GM19438 (cell line): ENCODE measurements around the gene ACER2.
A peak's percentile ranks its signal among the peaks of the same experiment; 100 is the strongest.

Experiments
- ATAC-seq: cut with Tn5 transposase; IDR thresholded peaks from one replicate; pipeline ENCODE4 v1.9.1; 2021; ENCODE audit warnings: low read depth; ENCODE audit not compliant: unreplicated experiment

ACER2 gene

GRCh38 chr9:19481121-19481870 lies 72.5 kb downstream of the ACER2 start:
- ATAC-seq: no peak

DNA sequence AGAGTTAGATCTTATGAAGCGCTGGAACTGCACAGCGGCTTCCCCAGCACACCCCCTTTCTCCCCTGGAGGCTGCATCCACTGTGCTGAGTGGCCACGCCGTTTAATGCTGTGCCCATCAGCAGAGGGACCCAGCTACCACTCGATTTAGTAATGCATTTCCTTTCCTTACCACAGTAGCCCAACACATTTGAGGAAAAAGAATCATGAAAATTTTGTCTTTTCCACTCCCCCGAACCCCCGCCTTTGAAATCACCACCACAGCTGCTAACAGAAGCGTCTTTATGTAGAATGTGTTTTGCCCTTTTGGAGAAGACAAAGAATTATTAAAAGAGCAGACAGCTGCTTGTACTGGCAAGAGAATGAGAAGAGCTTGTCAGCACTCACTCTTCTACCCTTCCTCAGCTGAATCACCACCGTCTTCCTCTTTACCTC lies 73.2 kb downstream of the ACER2 start:
- ATAC-seq: no peak

DNA sequence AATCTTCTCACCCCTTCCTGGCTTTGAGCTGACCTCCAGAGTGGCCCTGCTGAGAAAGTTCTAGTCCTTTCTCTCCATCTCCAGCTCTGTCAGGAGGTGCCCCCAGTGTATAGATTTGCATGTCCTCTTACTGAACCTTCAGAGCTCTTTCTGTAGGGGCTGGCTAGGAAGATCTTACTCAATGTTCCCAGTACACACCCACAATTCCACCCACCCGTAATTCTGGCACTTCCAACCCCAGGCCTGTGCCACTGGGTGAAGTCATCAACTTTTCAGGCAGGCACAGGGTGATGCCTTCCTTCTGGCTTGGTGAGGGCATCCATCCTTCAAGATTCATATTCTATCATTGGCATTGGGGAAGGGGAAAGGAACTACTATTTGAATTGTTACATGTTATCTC lies 75.9 kb downstream of the ACER2 start:
- no peak for ATAC-seq

- ATAC-seq: no peak
Observed at GRCh38 chr9:19485193-19485592, 76.4 kb downstream of the ACER2 start.

- ATAC-seq: no peak
Observed at GRCh38 chr9:19486803-19487202, 78.0 kb downstream of the ACER2 start.

DNA sequence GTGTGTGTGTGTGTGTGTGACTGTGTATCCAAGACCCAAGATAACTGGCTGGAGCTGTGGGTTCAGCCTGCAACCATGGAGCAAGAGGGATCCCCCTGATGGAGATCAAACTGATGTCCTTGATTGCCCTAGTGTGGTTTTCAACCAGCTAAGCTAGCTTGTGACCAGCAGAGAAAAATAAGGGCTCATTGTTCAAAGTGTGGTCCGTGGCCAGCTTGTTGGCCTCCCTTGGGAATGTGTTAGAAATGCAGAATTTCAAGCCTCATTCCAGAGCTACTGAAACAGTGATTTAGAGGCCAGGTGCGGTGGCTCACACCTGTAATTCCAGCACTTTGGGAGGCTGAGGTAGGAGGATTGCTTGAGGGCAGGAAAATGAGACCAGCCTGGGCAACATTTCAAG lies 79.9 kb downstream of the ACER2 start:
- no peak for ATAC-seq

GRCh38 chr9:19490269-19490668 lies 81.5 kb downstream of the ACER2 start:
- no peak for ATAC-seq

DNA sequence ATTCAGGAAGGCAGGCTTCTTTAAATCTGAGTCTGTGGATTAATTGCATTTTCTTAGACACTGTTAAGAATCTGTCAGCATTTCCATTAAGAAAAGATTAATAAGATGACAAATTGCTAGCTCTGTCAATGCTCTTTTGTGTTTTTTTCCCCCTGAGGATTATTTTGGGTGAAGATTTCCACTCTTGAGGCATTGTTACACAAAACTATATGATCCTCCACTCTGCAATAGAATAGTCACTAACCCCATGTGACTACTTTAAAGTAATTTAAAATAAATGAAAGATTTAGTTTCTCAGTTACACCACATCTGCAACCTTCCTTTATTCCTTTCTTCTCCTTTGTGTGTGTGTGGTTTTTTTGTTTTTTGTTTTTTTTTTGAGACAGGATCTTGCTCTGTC lies 82.0 kb downstream of the ACER2 start:
- ATAC-seq: no peak

DNA sequence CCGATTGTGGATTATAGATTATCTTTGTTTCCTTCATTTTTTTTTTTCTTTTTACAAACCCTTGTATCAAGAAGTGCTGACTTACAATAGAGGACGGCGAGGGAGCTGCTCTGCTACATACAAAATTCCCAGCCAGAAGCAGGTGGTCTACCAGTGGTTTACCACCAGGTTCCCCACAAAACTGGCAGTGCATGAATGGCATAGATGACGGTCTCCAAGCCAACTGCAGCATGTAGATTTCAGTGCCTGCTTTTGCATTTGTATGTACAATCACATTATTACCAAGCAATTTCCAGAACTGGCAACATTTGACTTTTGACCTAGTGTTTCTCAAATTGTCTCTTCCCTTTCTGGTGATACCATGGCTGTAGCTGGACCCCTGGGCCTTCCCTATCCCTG lies 84.0 kb downstream of the ACER2 start:
- no peak for ATAC-seq

GRCh38 chr9:19493174-19493811 lies 84.5 kb downstream of the ACER2 start:
- ATAC-seq: peak; percentile 68

DNA sequence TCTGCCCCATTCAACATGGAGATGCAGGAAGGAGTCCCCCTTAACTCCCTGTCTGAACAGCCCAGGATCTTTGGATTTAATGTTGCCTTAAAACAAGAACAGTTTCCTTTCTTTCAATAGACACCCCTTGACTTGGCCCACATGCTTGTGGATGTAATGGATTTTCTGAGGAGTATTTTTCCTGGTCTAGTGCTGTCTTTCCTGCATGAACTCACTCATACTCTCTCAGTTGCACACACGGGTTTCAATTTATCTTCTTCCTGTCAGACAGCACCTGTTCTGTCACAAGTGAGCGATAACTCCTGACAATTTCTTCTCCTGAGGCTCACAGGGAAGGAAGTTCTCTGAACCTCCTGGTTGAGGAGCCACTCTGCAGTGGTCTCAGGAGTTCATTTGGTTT lies 85.1 kb downstream of the ACER2 start:
- ATAC-seq: no peak

DNA sequence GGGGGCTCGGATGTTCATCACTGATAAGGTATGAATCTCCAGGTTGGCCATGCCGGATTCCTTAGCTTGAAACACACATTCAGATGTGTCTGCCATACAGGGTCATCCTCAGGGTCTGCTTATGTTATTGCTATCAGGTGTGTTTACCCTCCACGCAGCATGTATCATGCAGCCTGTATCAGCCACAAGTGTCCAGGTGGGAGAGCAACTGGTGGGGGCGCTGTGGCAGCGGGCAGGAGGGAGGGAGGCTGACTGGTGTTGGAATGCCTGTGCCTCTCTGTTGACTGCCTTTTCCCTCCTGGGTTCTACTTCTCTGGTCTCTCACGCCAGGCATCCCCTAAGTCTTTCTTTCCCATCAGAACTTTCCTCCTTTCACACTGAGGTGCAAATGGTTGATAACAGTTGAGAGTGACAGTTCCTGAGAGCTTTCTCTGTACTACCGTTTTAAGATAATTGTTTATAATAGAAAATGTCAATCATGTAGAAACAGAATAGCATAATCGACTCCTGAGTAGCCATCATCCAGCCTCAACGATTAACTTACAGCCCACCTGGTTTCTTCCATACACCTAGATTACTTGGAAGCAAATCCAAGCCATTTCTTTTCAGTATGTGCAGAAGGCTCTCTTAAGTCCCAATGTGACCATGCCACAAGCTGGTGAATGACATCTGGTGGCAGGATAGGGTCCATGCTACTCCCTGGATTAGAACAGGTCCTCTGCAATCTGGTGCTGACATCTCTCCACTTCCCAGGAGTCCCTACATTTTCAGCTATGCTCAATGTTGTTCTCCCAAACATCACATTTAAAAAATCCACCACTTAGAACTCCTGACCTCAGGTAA lies 86.6 kb downstream of the ACER2 start:
- no peak for ATAC-seq

GRCh38 chr9:19496321-19497050 lies 87.7 kb downstream of the ACER2 start:
- ATAC-seq: no peak

GRCh38 chr9:19497276-19497675 lies 88.5 kb downstream of the ACER2 start:
- no peak for ATAC-seq

DNA sequence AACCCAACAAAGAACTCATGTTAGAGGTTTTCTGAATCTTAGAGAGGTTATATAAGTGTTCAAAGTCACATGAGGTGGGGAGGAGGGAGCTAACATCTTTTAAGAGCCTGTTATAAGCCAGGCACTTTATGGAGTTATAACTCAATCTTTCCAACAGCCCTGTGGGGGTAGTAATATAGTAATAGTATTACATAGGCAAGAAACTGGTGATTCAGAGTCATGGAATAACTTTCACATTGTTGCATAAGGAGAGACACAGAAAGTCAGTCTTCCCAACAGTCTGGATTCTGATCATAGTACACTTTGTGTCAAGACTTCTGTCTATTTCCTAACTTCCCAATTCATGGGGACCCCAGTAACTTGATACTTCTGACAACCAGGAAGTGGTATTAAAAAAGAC lies 89.2 kb downstream of the ACER2 start:
- ATAC-seq: no peak
